H1 (cell line): ENCODE results near the gene F5. TPM values are rescaled to one million over a fixed set of nuclear protein-coding genes. Genes with fewer than 3 reads are reported as not detected.

Source experiments
- CTCF ChIA-PET: fragments of 300-600 bp; sonication (Branson Sonifier 250); formaldehyde crosslinking; loops from one replicate; lab custom pipeline; 2021; ENCODE audit not compliant: partially characterized antibody; lab: Charles Lee
- POLR2A ChIA-PET: fragments of 300-600 bp; sonication (Branson Sonifier 250); formaldehyde crosslinking; loops from one replicate; lab custom pipeline; 2021; ENCODE audit warnings: inconsistent platforms; ENCODE audit not compliant: partially characterized antibody; lab: Charles Lee
- DNase-seq, 2 experiments: peaks; one replicate each; pipeline versions ENCODE4 v3.0.0 to v3.0.0-alpha.2; 2010 to 2022; ENCODE audit warnings: low spot score in 2 of 2, low read depth in 1 of 2, mixed read lengths in 1 of 2
- FAIRE-seq: peaks from 2 replicates; lab custom pipeline; 2011; peaks lifted over from hg19 to GRCh38; lab: Jason Lieb, UNC
- H2AFZ ChIP-seq: 2 replicates; pipeline ENCODE4 v1.8.1; 2012; ENCODE audit warnings: low read length, inconsistent platforms
- H2AK5ac ChIP-seq: 2 replicates; pipeline ENCODE4 v1.6.1; 2013; ENCODE audit warnings: low read depth, low read length
- H2BK120ac ChIP-seq: replicated peaks from 2 replicates; pipeline ENCODE3; 2013; ENCODE audit warnings: low read depth, low read length, inconsistent platforms
- H2BK12ac ChIP-seq: 2 replicates; pipeline ENCODE4 v1.6.1; 2013; ENCODE audit warnings: low read depth, low read length
- H2BK15ac ChIP-seq: 2 replicates; pipeline ENCODE4 v1.6.1; 2013; ENCODE audit warnings: low read length
- H2BK20ac ChIP-seq: 2 replicates; pipeline ENCODE4 v1.6.1; 2013; ENCODE audit warnings: low read length
- H2BK5ac ChIP-seq: 2 replicates; pipeline ENCODE4 v1.6.1; 2013; ENCODE audit warnings: low read depth, low read length
- H3K14ac ChIP-seq: 2 replicates; pipeline ENCODE4 v1.6.1; 2013; ENCODE audit warnings: inconsistent platforms; ENCODE audit not compliant: insufficient read length
- H3K18ac ChIP-seq: 2 replicates; pipeline ENCODE4 v1.6.1; 2013; ENCODE audit warnings: low read length; ENCODE audit errors: extremely low read depth
- H3K23ac ChIP-seq: 2 replicates; pipeline ENCODE4 v1.6.1; 2013; ENCODE audit warnings: inconsistent platforms; ENCODE audit not compliant: insufficient read length
- H3K23me2 ChIP-seq: 2 replicates; pipeline ENCODE4 v1.6.1; 2013; ENCODE audit warnings: low read depth, low read length
- H3K27ac ChIP-seq: 2 replicates; pipeline ENCODE4 v1.6.1; 2011; ENCODE audit warnings: low read depth, low read length, inconsistent platforms
- H3K27me3 ChIP-seq, 4 experiments: replicated peaks in 1 of 4; 1 replicate in 1 of 4; 2 replicates in 3 of 4; pipeline versions ENCODE4 v1.6.1 to v1.8.1; 2011 to 2013; ENCODE audit warnings: low read length in 3 of 4, mild to moderate bottlenecking in 3 of 4, inconsistent platforms in 2 of 4, mixed read lengths in 2 of 4, moderate library complexity in 1 of 4; ENCODE audit not compliant: control insufficient read depth in 3 of 4, insufficient read depth in 3 of 4; ENCODE audit errors: extremely low read depth in 1 of 4
- H3K36me3 ChIP-seq, 4 experiments: 2 replicates each; pipeline versions ENCODE4 v1.6.1 to v1.8.1; 2011 to 2013; ENCODE audit warnings: mild to moderate bottlenecking in 4 of 4, low read length in 3 of 4, moderate library complexity in 2 of 4, control low read depth in 1 of 4, inconsistent platforms in 1 of 4; ENCODE audit not compliant: insufficient read depth in 4 of 4, control insufficient read depth in 2 of 4
- H3K4ac ChIP-seq: replicated peaks from 2 replicates; pipeline ENCODE3; 2013; ENCODE audit warnings: low read length, low read depth, mixed read lengths, inconsistent platforms; ENCODE audit not compliant: insufficient read length
- H3K4me1 ChIP-seq, 4 experiments: replicated peaks in 1 of 4; 1 replicate in 1 of 4; 2 replicates in 3 of 4; pipeline versions ENCODE4 v1.6.1 to v1.8.1; 2011 to 2013; ENCODE audit warnings: low read length in 3 of 4, inconsistent platforms in 2 of 4, mixed read lengths in 1 of 4; ENCODE audit not compliant: insufficient read depth in 4 of 4, control insufficient read depth in 3 of 4
- H3K4me2 ChIP-seq, 2 experiments: 2 replicates each; pipeline versions ENCODE4 v1.6.1 to v1.8.1; 2011 to 2013; ENCODE audit warnings: low read depth in 2 of 2, low read length in 2 of 2, control low read depth in 1 of 2, inconsistent platforms in 1 of 2, mild to moderate bottlenecking in 1 of 2; ENCODE audit not compliant: insufficient read depth in 1 of 2
- H3K4me3 ChIP-seq, 4 experiments: fragments of 200-600, 300-600 bp in 1 of 4; sonication (generic), shearing (Covaris generic), sonication (Bioruptor Twin) in 1 of 4; 2 replicates each; pipeline versions ENCODE4 v1.5.1 to v1.8.1; 2011 to 2016; ENCODE audit warnings: low read length in 4 of 4, low read depth in 3 of 4, control low read depth in 2 of 4, inconsistent platforms in 2 of 4, mild to moderate bottlenecking in 2 of 4, mixed read lengths in 1 of 4, moderate library complexity in 1 of 4; ENCODE audit not compliant: insufficient read depth in 2 of 4; ENCODE audit errors: extremely low read depth in 1 of 4
- H3K56ac ChIP-seq: replicated peaks from 2 replicates; pipeline ENCODE3; 2013; ENCODE audit warnings: low read depth, mild to moderate bottlenecking, mixed read lengths, low read length, inconsistent platforms; ENCODE audit not compliant: insufficient read length
- H3K79me1 ChIP-seq: 2 replicates; pipeline ENCODE4 v1.6.1; 2013; ENCODE audit warnings: low read depth, low read length, control low read depth
- H3K79me2 ChIP-seq, 2 experiments: 2 replicates each; pipeline versions ENCODE4 v1.6.1 to v1.8.1; 2012 to 2013; ENCODE audit warnings: low read length in 2 of 2, mild to moderate bottlenecking in 2 of 2, inconsistent platforms in 1 of 2; ENCODE audit not compliant: insufficient read depth in 2 of 2, control insufficient read depth in 1 of 2
- H3K9ac ChIP-seq, 4 experiments: replicated peaks in 1 of 4; 1 replicate in 1 of 4; 2 replicates in 3 of 4; pipeline versions ENCODE4 v1.6.1 to v1.8.1; 2011 to 2013; ENCODE audit warnings: low read depth in 3 of 4, low read length in 3 of 4, control low read depth in 2 of 4, mild to moderate bottlenecking in 2 of 4, moderate library complexity in 2 of 4, inconsistent platforms in 1 of 4; ENCODE audit errors: extremely low read depth in 1 of 4
- H3K9me3 ChIP-seq, 2 experiments: 2 replicates each; pipeline versions ENCODE4 v1.6.1 to v1.8.1; 2012 to 2013; ENCODE audit warnings: mild to moderate bottlenecking in 2 of 2, moderate library complexity in 2 of 2, control low read depth in 1 of 2, inconsistent platforms in 1 of 2, low read depth in 1 of 2, low read length in 1 of 2, mixed read lengths in 1 of 2; ENCODE audit not compliant: insufficient read depth in 2 of 2
- H4K20me1 ChIP-seq, 2 experiments: replicated peaks in 1 of 2; 2 replicates each; pipeline versions ENCODE3 to v1.8.1; 2011 to 2013; ENCODE audit warnings: inconsistent platforms in 2 of 2, low read length in 2 of 2, mild to moderate bottlenecking in 1 of 2; ENCODE audit not compliant: insufficient read depth in 2 of 2, control insufficient read depth in 1 of 2
- H4K5ac ChIP-seq: 2 replicates; pipeline ENCODE4 v1.6.1; 2013; ENCODE audit warnings: low read length, low read depth, mixed read lengths, inconsistent platforms; ENCODE audit not compliant: insufficient read length
- H4K8ac ChIP-seq: 2 replicates; pipeline ENCODE4 v1.8.0; 2013; ENCODE audit warnings: mild to moderate bottlenecking, moderate library complexity, low read length, inconsistent platforms; ENCODE audit not compliant: insufficient read depth; ENCODE audit errors: extremely low read depth
- H4K91ac ChIP-seq: replicated peaks from 2 replicates; pipeline ENCODE3; 2013; ENCODE audit warnings: low read length, mixed read lengths, inconsistent platforms; ENCODE audit not compliant: insufficient read length
- BRCA1 ChIP-seq: IDR thresholded peaks from 2 replicates; pipeline ENCODE4 v1.6.1; 2012; ENCODE audit warnings: low read depth, low read length, improper control_type of control experiment
- CHD2 ChIP-seq: IDR thresholded peaks from 2 replicates; pipeline ENCODE4 v1.6.1; 2012; ENCODE audit warnings: low read length, improper control_type of control experiment
- EZH2 ChIP-seq: fragments of 200-600 bp; sonication (generic); IDR thresholded peaks from 2 replicates; pipeline ENCODE4 v1.7.1; 2012; ENCODE audit warnings: low read depth, mild to moderate bottlenecking, moderate library complexity, low read length, inconsistent platforms; ENCODE audit not compliant: severe bottlenecking
- KDM5A ChIP-seq: fragments of 200-600 bp; IDR thresholded peaks from 2 replicates; pipeline ENCODE4 v1.7.1; 2012; ENCODE audit warnings: mild to moderate bottlenecking, low read length, inconsistent platforms, mixed read lengths
- NRF1 ChIP-seq: IDR thresholded peaks from 2 replicates; pipeline ENCODE4 v1.6.1; 2011; ENCODE audit warnings: mild to moderate bottlenecking, low read depth, low read length, improper control_type of control experiment
- RAD21 ChIP-seq, 2 experiments: IDR thresholded peaks in 1 of 2; conservative IDR thresholded peaks in 1 of 2; 2 replicates each; pipeline ENCODE4 v1.6.1; 2011; ENCODE audit warnings: low read depth in 2 of 2, low read length in 2 of 2, improper control_type of control experiment in 1 of 2, inconsistent platforms in 1 of 2, mild to moderate bottlenecking in 1 of 2, moderate library complexity in 1 of 2
- RBBP5 ChIP-seq: IDR thresholded peaks from 2 replicates; pipeline ENCODE4 v1.7.1; 2012; ENCODE audit warnings: low read depth, mild to moderate bottlenecking, inconsistent platforms, low read length, moderate library complexity, borderline replicate concordance
- RXRA ChIP-seq: IDR thresholded peaks from 2 replicates; pipeline ENCODE4 v1.6.1; 2011; ENCODE audit warnings: low read depth, mild to moderate bottlenecking, low read length, moderate library complexity; ENCODE audit not compliant: insufficient read depth
- SIRT6 ChIP-seq: IDR thresholded peaks from one replicate; pipeline ENCODE4 v1.7.1; 2012; ENCODE audit warnings: low read length, inconsistent platforms
- SP2 ChIP-seq: IDR thresholded peaks from 2 replicates; pipeline ENCODE4 v1.6.1; 2012; ENCODE audit warnings: mild to moderate bottlenecking, low read length, inconsistent platforms
- TAF1 ChIP-seq: IDR thresholded peaks from 2 replicates; pipeline ENCODE4 v1.6.1; 2011; ENCODE audit warnings: mild to moderate bottlenecking, low read depth, low read length
- TBP ChIP-seq: IDR thresholded peaks from 2 replicates; pipeline ENCODE4 v1.6.1; 2011; ENCODE audit warnings: low read depth, low read length, improper control_type of control experiment
- TEAD4 ChIP-seq: IDR thresholded peaks from 2 replicates; pipeline ENCODE4 v1.6.1; 2012; ENCODE audit warnings: low read depth, low read length, inconsistent platforms, mixed read lengths
- WGBS, 2 experiments: shearing (Covaris generic) in 1 of 2; methylation state at CpG; one replicate each; pipeline versions ENCODE4 v1.1.6 to v1.1.7; 2013 to 2015; ENCODE audit warnings: low lambda C conversion rate in 2 of 2, mixed read lengths in 2 of 2, inconsistent platforms in 1 of 2, low coverage in 1 of 2, missing lambda C conversion rate in 1 of 2; ENCODE audit not compliant: insufficient replicate concordance in 2 of 2, insufficient coverage in 1 of 2, insufficient read length in 1 of 2; ENCODE audit errors: extremely low coverage in 1 of 2, missing lambda C conversion rate in 1 of 2; 5-methylcytosine and 5-hydroxymethylcytosine counted together
- polyA plus RNA-seq, 7 experiments: library from polyadenylated mRNA; depleted of rRNA in 3 of 7; stranded (reverse) in 5 of 7; unstranded in 2 of 7; fragments of >200 nt in 5 of 7; fragments of 200-250 nt in 2 of 7; gene quantifications; 1 replicate in 5 of 7; 2 replicates in 1 of 7; 4 replicates in 1 of 7; pipeline versions ENCODE4 v1.2.1 to v1.2.3, GENCODE V29; 2011 to 2013; ENCODE audit warnings: missing spikeins in 2 of 7, mixed read lengths in 2 of 7
- total RNA-seq: library from RNA; stranded (reverse); fragmentation: NEBNext Ultra II Directional; extraction: Animal tissue kit (Norgen Biotek cat#: 25700); gene quantifications from 2 replicates; pipeline ENCODE4 v1.2.1, GENCODE V29; 2021

F5 gene
- total and polyA plus RNA-seq, 2 of the 8 experiments (the other 6 are each of a cell fraction or from before 2014, with no cell fraction given) = 0.04 to 0.06 TPM

DNA sequence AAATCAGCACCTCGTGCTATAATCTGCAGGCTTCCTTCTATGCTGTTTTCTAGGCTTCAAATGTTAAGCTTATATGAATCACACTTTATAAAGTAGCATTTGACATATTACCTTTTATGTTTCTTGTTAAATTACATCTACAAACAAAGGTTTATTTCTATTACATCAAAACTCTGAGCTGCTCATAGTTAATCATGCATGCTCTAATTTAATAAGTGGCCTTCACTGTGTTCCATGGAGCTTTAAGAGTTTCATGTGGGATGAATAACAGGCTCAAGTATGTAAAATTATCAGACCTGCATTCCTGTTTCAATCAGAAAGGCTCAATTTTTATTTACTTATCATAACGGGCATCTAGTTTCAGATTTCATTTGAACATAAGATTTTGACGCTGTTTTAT lies 113.5 kb downstream of the F5 start:
- ChIA-PET POLR2A (interaction anchor here (1.8 kb wide), 1 partner anchor 12 kb away, joined by 4 read pairs; no protein-coding TSS in a partner anchor), CTCF (interaction anchor here (0.7 to 1.8 kb wide), 4 partner anchors 11 to 99 kb away, joined by 3 to 9 read pairs (median 4); no protein-coding TSS in a partner anchor)
- Histone ChIP-seq H3K14ac (no peak overlapping the region), H3K56ac (no peak overlapping the region), H3K18ac (no peak overlapping the region), H2BK120ac (no peak overlapping the region), H2BK5ac (no peak overlapping the region), H2BK12ac (no peak overlapping the region), H2AFZ (no peak overlapping the region), H3K36me3 (peaks cover 2 to 19% (median 8%) of the 10 kb centered on the region in 4 experiments; a peak in 6 of 8 replicates), H3K4ac (no peak overlapping the region), H3K9ac (no peak overlapping the region), H3K4me2 (no peak overlapping the region), H4K5ac (no peak overlapping the region), H3K4me3 (no peak overlapping the region), H4K20me1 (peaks cover 0 to 2% of the 10 kb centered on the region in 2 experiments), H3K27me3 (no peaks in the 10 kb centered on the region), H3K79me2 (peaks cover 0 to 12% of the 10 kb centered on the region in 2 experiments; a peak in 2 of 4 replicates), H2BK15ac (no peak overlapping the region), H2BK20ac (no peak overlapping the region), H3K27ac (no peak overlapping the region), H3K23ac (no peak overlapping the region), H3K79me1 (peaks cover 4% of the 10 kb centered on the region), H4K8ac (no peak overlapping the region), H4K91ac (no peak overlapping the region), H3K4me1 (no peaks in the 10 kb centered on the region), H3K9me3 (no peaks in the 10 kb centered on the region), H2AK5ac (no peak overlapping the region), H3K23me2 (no peaks in the 10 kb centered on the region)
- 93% methylated on average over 3 of the region's 3 CpGs; no CpG with 5 or more reads in 1 of the 2 experiments for WGBS, 2 experiments
- FAIRE-seq (no peak), DNase-seq (no peak)
- TF ChIP-seq RXRA = no peak
- no peak for TF ChIP-seq BRCA1
- no peak for TF ChIP-seq TBP
- TF ChIP-seq EZH2 = no peak
- no peak for TF ChIP-seq TEAD4
- TF ChIP-seq RBBP5 = no peak
- TF ChIP-seq SIRT6 = no peak
- no peak for TF ChIP-seq TAF1
- no peak for TF ChIP-seq NRF1
- no peak for TF ChIP-seq CHD2
- no peak for TF ChIP-seq KDM5A
- TF ChIP-seq SP2 = no peak
- no peak for TF ChIP-seq RAD21 (IDR thresholded peaks at IDR 0.05 in 1 of 2, conservative IDR thresholded peaks at IDR 0.05 in 1 of 2; ENCODE audit: low read depth in 2 of 2, low read length in 2 of 2)
